Ishikawa (cell line): ENCODE measurements around the gene EEF1AKMT3.

Source experiments
- CREB1 ChIP-seq: IDR thresholded peaks from 2 replicates; pipeline ENCODE4 v1.6.1; 2012; ENCODE audit warnings: low read depth
- FOXM1 ChIP-seq: IDR thresholded peaks from 2 replicates; pipeline ENCODE4 v1.6.1; 2012; ENCODE audit warnings: low read depth, borderline replicate concordance

- TF ChIP-seq CREB1 = no peak
- TF ChIP-seq FOXM1 = no peak
Observed at GRCh38 chr12:57771236-57771872, 1.1 kb upstream of the EEF1AKMT3 start.
